Erythroblast (primary cell): ENCODE results near the gene FSD1L.

Source experiments
- GATA1 ChIP-seq: IDR thresholded peaks from 2 replicates; pipeline ENCODE4 v1.6.1; 2011; ENCODE audit warnings: low read depth, mild to moderate bottlenecking, control low read depth, low read length, moderate library complexity
- POLR2A ChIP-seq: IDR thresholded peaks from 2 replicates; pipeline ENCODE4 v1.6.1; 2011; ENCODE audit warnings: mild to moderate bottlenecking, low read length

GRCh38 chr9:105414947-105415661 lies 32.7 kb upstream of the FSD1L start:
- no peak for TF ChIP-seq POLR2A
- no peak for TF ChIP-seq GATA1
